NB4 (cell line): ENCODE measurements around the gene ACOT11.

Experiments
- DNase-seq: peaks from one replicate; pipeline ENCODE4 v3.0.0; 2010; ENCODE audit warnings: low read depth
- H3K4me3 ChIP-seq: one replicate; pipeline ENCODE4 v1.5.1; 2011; ENCODE audit warnings: mild to moderate bottlenecking, low read depth, low read length, moderate library complexity
- MYC ChIP-seq: IDR thresholded peaks from 2 replicates; pipeline ENCODE4 v1.6.1; 2011; ENCODE audit warnings: low read depth, low read length
- POLR2A ChIP-seq: IDR thresholded peaks from 2 replicates; pipeline ENCODE4 v1.6.1; 2011; ENCODE audit warnings: mild to moderate bottlenecking; ENCODE audit not compliant: insufficient read length; ENCODE audit errors: extremely low read depth
- TF ChIP-seq, protein P1 (sequence below): IDR thresholded peaks from one replicate; pipeline ENCODE4 v1.5.1; 2012; ENCODE audit warnings: low read depth, low read length
- TF ChIP-seq, protein P2 (sequence below): IDR thresholded peaks from 2 replicates; pipeline ENCODE4 v1.6.1; 2011; ENCODE audit warnings: low read depth, low read length

Gene ACOT11

DNA sequence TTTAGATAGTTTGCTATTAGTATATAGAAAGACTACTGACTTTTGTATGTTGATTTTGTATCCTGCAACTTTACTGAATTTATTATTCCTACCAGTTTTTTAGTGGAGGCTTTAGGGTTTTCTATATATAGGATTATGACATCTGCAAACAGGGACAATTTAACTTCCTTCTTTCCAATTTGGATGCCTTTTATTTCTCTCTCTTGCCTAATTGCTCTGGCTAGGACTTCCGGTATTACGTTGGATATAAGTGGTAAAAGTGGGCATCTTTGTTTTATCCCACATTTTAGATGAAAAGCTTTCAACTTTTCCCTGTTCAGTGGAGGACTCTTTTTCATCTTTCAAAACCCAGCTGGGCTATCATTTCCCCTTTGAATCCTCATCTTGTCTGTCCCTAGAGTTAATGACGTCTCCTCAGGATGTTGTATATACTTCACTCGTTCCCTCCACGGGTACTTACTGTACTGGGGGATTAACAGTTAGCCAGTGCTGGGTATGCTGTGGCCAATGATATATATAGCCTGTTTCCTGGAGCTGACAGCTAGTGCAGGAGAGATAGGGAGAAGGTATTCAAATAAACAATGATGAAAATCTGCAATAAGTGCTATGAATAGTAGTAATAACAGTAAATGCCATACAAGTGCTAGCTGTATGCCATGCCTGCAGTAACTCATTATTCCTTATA, 9.8 kb downstream of the ACOT11 start:
- TF ChIP-seq MYC, result no peak
- TF ChIP-seq, protein P1, sequence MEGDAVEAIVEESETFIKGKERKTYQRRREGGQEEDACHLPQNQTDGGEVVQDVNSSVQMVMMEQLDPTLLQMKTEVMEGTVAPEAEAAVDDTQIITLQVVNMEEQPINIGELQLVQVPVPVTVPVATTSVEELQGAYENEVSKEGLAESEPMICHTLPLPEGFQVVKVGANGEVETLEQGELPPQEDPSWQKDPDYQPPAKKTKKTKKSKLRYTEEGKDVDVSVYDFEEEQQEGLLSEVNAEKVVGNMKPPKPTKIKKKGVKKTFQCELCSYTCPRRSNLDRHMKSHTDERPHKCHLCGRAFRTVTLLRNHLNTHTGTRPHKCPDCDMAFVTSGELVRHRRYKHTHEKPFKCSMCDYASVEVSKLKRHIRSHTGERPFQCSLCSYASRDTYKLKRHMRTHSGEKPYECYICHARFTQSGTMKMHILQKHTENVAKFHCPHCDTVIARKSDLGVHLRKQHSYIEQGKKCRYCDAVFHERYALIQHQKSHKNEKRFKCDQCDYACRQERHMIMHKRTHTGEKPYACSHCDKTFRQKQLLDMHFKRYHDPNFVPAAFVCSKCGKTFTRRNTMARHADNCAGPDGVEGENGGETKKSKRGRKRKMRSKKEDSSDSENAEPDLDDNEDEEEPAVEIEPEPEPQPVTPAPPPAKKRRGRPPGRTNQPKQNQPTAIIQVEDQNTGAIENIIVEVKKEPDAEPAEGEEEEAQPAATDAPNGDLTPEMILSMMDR, result no peak
- TF ChIP-seq, protein P2, sequence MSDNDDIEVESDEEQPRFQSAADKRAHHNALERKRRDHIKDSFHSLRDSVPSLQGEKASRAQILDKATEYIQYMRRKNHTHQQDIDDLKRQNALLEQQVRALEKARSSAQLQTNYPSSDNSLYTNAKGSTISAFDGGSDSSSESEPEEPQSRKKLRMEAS, result no peak
- TF ChIP-seq POLR2A, result no peak
- DNase-seq, result peak; percentile 30
- H3K4me3 ChIP-seq, result no peak overlapping the region

DNA sequence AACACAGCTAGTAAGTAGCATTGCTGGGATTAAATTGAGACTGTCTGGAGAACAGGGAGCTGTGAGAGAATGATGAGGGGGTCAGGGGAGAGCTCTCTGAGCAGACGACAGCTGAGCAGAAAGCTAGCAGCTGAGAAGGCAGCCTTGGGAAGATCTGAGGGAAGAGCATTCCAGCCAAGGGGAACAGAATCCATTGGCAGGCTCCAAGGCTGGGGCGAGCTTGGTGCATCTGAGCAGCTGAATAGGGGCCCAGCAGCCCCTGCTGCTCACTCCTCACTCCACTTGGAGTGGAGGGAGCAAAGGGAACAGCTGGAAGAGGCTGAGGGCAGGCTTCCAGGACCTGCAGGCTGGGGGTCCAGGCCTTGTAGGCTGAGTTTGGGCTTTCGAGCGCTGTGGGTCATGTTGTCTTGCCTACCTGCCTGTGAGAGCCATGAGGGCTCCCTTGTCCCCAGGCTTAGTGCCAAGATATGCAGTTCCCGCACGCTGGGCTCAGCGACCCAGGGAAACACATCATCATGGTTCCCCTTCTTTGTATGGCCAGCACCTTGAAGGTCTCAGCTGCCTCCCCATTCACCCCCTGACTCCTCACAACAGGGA, 10.5 kb downstream of the ACOT11 start:
- DNase-seq, result no peak
- H3K4me3 ChIP-seq, result no peak overlapping the region
- TF ChIP-seq, protein P2, result no peak
- TF ChIP-seq POLR2A (no peak), MYC (no peak)
- TF ChIP-seq, protein P1, result no peak

DNA sequence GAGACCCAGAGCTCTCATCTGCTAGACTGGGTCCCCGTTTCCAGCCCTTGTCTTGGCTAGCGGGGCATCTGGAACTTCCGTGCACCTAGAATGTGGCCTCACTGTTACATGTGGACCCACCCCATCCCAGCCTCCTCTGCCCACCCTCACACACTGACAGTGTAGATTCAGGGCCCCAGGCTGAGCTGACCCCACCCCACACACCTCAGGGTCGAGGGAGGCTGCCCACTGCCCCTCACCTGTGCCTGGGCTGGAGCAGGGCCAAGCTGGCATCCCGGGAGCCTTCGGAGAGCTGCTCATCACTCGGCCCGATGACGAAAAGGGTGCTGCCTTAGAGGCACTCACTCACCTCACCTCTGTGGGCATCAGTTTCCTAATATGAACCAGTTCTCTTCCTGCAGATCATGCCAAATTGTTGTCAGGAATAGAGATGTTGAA, 11.1 kb downstream of the ACOT11 start:
- no peak for DNase-seq
- H3K4me3 ChIP-seq, result no peak overlapping the region
- TF ChIP-seq, protein P1, result no peak
- TF ChIP-seq, protein P2, result no peak
- no peak for TF ChIP-seq MYC
- no peak for TF ChIP-seq POLR2A

DNA sequence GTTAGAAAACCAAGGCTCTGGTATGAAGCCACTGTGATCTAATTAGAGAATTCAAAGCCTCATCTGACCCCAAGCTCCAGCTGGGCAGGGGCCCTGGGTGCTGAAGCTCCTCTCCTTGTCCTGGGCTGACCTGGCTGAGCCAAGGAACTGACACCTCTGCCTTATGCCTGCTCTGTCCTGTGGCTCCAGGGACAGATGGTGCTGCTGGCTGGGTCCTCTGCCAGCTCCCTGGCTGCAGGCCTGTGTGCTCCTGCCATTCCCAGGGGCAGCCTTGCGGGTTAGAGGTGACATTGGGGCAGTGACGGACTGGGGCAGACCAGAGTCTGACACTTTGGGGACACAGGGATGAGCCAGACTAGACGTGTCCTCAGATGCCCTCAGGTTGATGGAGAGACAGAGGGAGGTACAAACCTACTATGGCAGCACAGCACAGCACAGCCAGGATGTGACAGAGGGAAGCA, 11.8 kb downstream of the ACOT11 start:
- TF ChIP-seq, protein P2, result no peak
- TF ChIP-seq, protein P1, result no peak
- TF ChIP-seq POLR2A (no peak), MYC (no peak)
- no peak for DNase-seq

DNA sequence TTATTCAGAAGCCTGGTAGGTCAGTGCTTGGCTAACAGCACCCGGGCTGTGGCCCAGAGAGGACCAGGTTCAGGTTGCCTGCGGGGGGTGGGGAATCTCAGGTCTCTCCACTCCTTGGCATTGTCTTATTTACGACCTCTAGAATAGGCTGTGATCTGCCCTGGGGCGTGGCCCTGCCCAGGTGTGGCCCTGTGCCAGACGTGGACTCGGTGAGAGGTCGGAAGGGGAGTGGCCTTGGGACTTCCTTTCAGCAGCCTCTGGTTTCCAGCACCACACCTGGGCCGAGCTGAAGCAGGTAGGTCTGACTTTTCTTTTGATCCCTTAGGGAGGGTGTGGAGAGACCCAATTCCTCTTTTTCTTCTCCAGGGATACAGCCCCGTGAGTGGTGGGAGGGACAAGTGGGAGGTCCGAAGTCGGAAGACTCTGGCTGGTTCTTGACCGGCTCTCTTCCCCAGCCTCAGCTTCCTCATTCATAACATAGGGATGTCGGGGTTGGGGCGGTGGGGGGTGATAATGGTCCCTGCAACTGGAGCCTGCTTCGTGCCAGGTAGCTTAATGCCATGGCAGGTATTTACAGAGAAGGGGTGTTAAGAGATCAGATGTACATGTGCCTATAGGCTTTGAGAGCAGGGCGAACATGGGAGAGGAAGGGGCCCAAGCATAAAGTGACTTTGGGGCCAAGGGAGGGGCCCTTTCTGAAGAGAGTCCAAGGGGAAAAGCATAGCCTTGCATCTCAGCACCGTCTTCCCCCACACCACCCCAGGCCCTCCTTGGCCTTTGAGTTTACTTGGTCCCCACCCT, 16.5 kb downstream of the ACOT11 start:
- no peak for DNase-seq
- no peak overlapping the region for H3K4me3 ChIP-seq
- no peak for TF ChIP-seq MYC
- TF ChIP-seq, protein P1, result no peak

More for the DNA sequence above, 11.8 kb downstream of the ACOT11 start:
- H3K4me3 ChIP-seq, result no peak overlapping the region
